PC-3 (cell line): ENCODE data around the gene NEK8. TPM values are rescaled to one million over a fixed set of nuclear protein-coding genes. Genes with fewer than 3 reads are reported as not detected.

Experiments used
- ATAC-seq: fragments of 200-7000 bp; cut with Tn5 transposase; 2 replicates; pipeline ENCODE4 v1.9.1; 2020; ENCODE audit warnings: mild to moderate bottlenecking, moderate library complexity
- BruUV-seq: library from RNA; stranded (reverse); fragments of 400-500 nt; replicated peaks from 2 replicates; lab custom pipeline; 2021; lab: Mats Ljungman, UMichigan
- CTCF ChIA-PET: fragments of 300-600 bp; sonication (Branson Sonifier 250); formaldehyde crosslinking; loops from one replicate; lab custom pipeline; 2022; ENCODE audit warnings: antibody characterized with exemption; lab: Charles Lee
- POLR2A ChIA-PET: fragments of 300-600 bp; sonication (Branson Sonifier 250); formaldehyde crosslinking; loops from one replicate; lab custom pipeline; 2022; ENCODE audit warnings: antibody characterized with exemption; ENCODE audit not compliant: unreplicated experiment; lab: Charles Lee
- DNase-seq: peaks from one replicate; pipeline ENCODE4 v3.0.0-alpha.2; 2015
- H2AFZ ChIP-seq: fragments of 300-600 bp; sonication (generic); 2 replicates; pipeline ENCODE4 v1.6.0; 2016; ENCODE audit warnings: antibody characterized with exemption, low read length
- H3F3A ChIP-seq: fragments of 300-600 bp; sonication (generic); one replicate; pipeline ENCODE4 v1.6.0; 2017; ENCODE audit warnings: antibody characterized with exemption, low read length, control low read depth, mild to moderate bottlenecking; ENCODE audit not compliant: unreplicated experiment
- H3K27ac ChIP-seq: fragments of 300-600 bp; sonication (generic); 2 replicates; pipeline ENCODE4 v1.5.1; 2016; ENCODE audit warnings: mild to moderate bottlenecking, low read length
- H3K27me3 ChIP-seq: fragments of 300-600 bp; sonication (generic); 2 replicates; pipeline ENCODE4 v1.6.1; 2016; ENCODE audit warnings: low read length, mixed read lengths
- H3K36me3 ChIP-seq: fragments of 300-600 bp; sonication (generic); 2 replicates; pipeline ENCODE4 v1.6.1; 2016; ENCODE audit warnings: low read depth, mixed run types, low read length, mixed read lengths
- H3K4me1 ChIP-seq: fragments of 300-600 bp; sonication (generic); 2 replicates; pipeline ENCODE4 v1.5.1; 2016; ENCODE audit warnings: low read length; ENCODE audit not compliant: insufficient read depth
- H3K4me2 ChIP-seq: fragments of 300-600 bp; sonication (generic); 2 replicates; pipeline ENCODE4 v1.6.0; 2016; ENCODE audit warnings: low read length
- H3K4me3 ChIP-seq: fragments of 300-600 bp; sonication (generic); 2 replicates; pipeline ENCODE4 v1.5.1; 2016; ENCODE audit warnings: mild to moderate bottlenecking, low read length, mixed read lengths
- H3K79me2 ChIP-seq: fragments of 300-600 bp; sonication (generic); 2 replicates; pipeline ENCODE4 v1.6.1; 2017; ENCODE audit warnings: low read length, mixed read lengths
- H3K9ac ChIP-seq: fragments of 300-600 bp; sonication (generic); 2 replicates; pipeline ENCODE4 v1.6.0; 2016; ENCODE audit warnings: mild to moderate bottlenecking, low read length
- H3K9me2 ChIP-seq: fragments of 300-600 bp; sonication (generic); replicated peaks from 2 replicates; pipeline ENCODE4 v1.6.1; 2016; ENCODE audit warnings: mixed run types, low read length, mixed read lengths
- H3K9me3 ChIP-seq: fragments of 300-600 bp; sonication (generic); 2 replicates; pipeline ENCODE4 v1.6.1; 2016; ENCODE audit warnings: low read length, mixed read lengths
- H4K20me1 ChIP-seq: fragments of 300-600 bp; sonication (generic); 2 replicates; pipeline ENCODE4 v1.6.1; 2016; ENCODE audit warnings: low read length, mixed read lengths
- CTCF ChIP-seq: fragments of 300-600 bp; sonication (generic); conservative IDR thresholded peaks from 2 replicates; pipeline ENCODE4 v1.5.1; 2017; ENCODE audit warnings: antibody characterized with exemption, low read depth, mild to moderate bottlenecking, low read length
- EZH2 ChIP-seq: fragments of 300-600 bp; sonication (generic); IDR thresholded peaks from one replicate; pipeline ENCODE4 v1.6.1; 2017; ENCODE audit warnings: antibody characterized with exemption, mild to moderate bottlenecking, low read length; ENCODE audit not compliant: unreplicated experiment
- EZH2phosphoT487 ChIP-seq: fragments of 300-600 bp; sonication (generic); IDR thresholded peaks from 2 replicates; pipeline ENCODE4 v1.6.1; 2018; ENCODE audit warnings: mild to moderate bottlenecking, antibody characterized with exemption, low read length, borderline replicate concordance
- intact Hi-C: fragments of 100-400 bp; cut with micrococcal nuclease; formaldehyde crosslinking; loops from 2 replicates; pipeline ENCODE4 v1.9.0; 2023
- total RNA-seq: library from RNA; depleted of rRNA; stranded (reverse); fragments of >200 nt; gene quantifications from 2 replicates; pipeline ENCODE4 v1.2.3, GENCODE V29; 2014

Gene NEK8
- total RNA-seq, 1 experiment from 2014 or later, result 2.4 TPM

GRCh38 chr17:28725660-28726225, 2.8 kb upstream of the NEK8 start:
- peaks cover 28% of the 10 kb centered on the region for H4K20me1 ChIP-seq
- H3K4me2 ChIP-seq, result peak overlapping the region; percentile 96
- peaks cover 28% of the 10 kb centered on the region for H3K79me2 ChIP-seq
- H3K9me2 ChIP-seq, result no peaks in the 10 kb centered on the region
- TF ChIP-seq EZH2phosphoT487 (no peak; the same call in 1 of the 2 replicates), EZH2 (no peak), CTCF (no peak)
- H3K27me3 ChIP-seq, result no peaks in the 10 kb centered on the region
- H2AFZ ChIP-seq, result no peak overlapping the region
- peaks cover 37% of the 10 kb centered on the region for H3K36me3 ChIP-seq
- POLR2A ChIA-PET, result interaction anchor here (1.4 kb wide), 1 partner anchor 21 kb away, joined by 4 read pairs; no protein-coding TSS in a partner anchor
- H3K27ac ChIP-seq, result peak overlapping the region; percentile 74
- CTCF ChIA-PET, result interaction anchor here (1.5 to 4.0 kb wide), 6 partner anchors 9 to 226 kb away, joined by 5 to 55 read pairs (median 10); partner anchors contain the start of gene PHF12
- intact Hi-C loops, result loop anchor here (2.0 to 10.0 kb wide), 2 partner anchors 179 to 227 kb away; partner anchors contain the start of gene DHRS13
- H3K9me3 ChIP-seq, result no peaks in the 10 kb centered on the region
- ATAC-seq (peak; percentile 41), DNase-seq (peak; percentile 68)
- peaks cover 12% of the 10 kb centered on the region for H3F3A ChIP-seq
- no TSS peak for BruUV-seq
- H3K9ac ChIP-seq, result peak overlapping the region; percentile 94
- H3K4me1 ChIP-seq, result peaks cover 37% of the 10 kb centered on the region
- H3K4me3 ChIP-seq, result peak overlapping the region; percentile 60

- H3K4me3 ChIP-seq, result peak within 1 kb of the TSS; percentile 86
- DNase-seq (peak; percentile 54), ATAC-seq (peak; percentile 34)
- CTCF ChIA-PET, result interaction anchor here (0.5 to 4.0 kb wide), 8 partner anchors 9 to 225 kb away, joined by 5 to 55 read pairs (median 10); partner anchors contain the start of gene PHF12
- peaks cover 23% of the 10 kb centered on the region for H3K79me2 ChIP-seq
- H2AFZ ChIP-seq, result peak within 1 kb of the TSS; percentile 72
- peaks cover 23% of the 10 kb centered on the region for H4K20me1 ChIP-seq
- H3K36me3 ChIP-seq, result peaks cover 32% of the 10 kb centered on the region
- peak within 1 kb of the TSS; percentile 94 for H3K9ac ChIP-seq
- H3F3A ChIP-seq, result peaks cover 8% of the 10 kb centered on the region
- no peaks in the 10 kb centered on the region for H3K9me3 ChIP-seq
- no TSS peak for BruUV-seq
- intact Hi-C loops, result loop anchor here (2.0 to 10.0 kb wide), 2 partner anchors 179 to 227 kb away; partner anchors contain the start of gene DHRS13
- peak within 1 kb of the TSS; percentile 99 for H3K27ac ChIP-seq
- no peaks in the 10 kb centered on the region for H3K27me3 ChIP-seq
- peaks cover 37% of the 10 kb centered on the region for H3K4me1 ChIP-seq
- POLR2A ChIA-PET, result interaction anchor here (0.5 to 2.0 kb wide), 8 partner anchors 10 to 225 kb away, joined by 3 to 51 read pairs (median 4); partner anchors contain the start of gene PHF12
- H3K9me2 ChIP-seq, result no peaks in the 10 kb centered on the region
- H3K4me2 ChIP-seq, result peak within 1 kb of the TSS; percentile 100
- TF ChIP-seq EZH2phosphoT487, result no peak
- TF ChIP-seq CTCF, result no peak
- no peak for TF ChIP-seq EZH2
Measured at GRCh38 chr17:28726226-28726626, 2.4 kb upstream of the NEK8 start, which contains the start of gene TLCD1. Gene TLCD1, minus strand, starts transcription at chr17:28726233. Its CDS starts 136 bp downstream, at chr17:28726097.
